Activated naive CD4-positive, alpha-beta T cell treated with anti-CD3 and anti-CD28 coated beads, Interleukin-2, amount 50 U/mL, for 72 hours (primary cell): Measurements from ENCODE around the gene GABARAPL2. TPM values are rescaled to one million over a fixed set of nuclear protein-coding genes. Genes with fewer than 3 reads are reported as not detected.
"Not testable (repeated sequence)": the region's sequence is repeated elsewhere in the genome, so short reads cannot be mapped to it uniquely, and the experiment has no call there.

Experiments used
- ATAC-seq, 2 donors: fragments of 150-1000 bp; cut with Tn5 transposase; 2 replicates each; pipeline ENCODE4 v1.10.0; 2021; ENCODE audit warnings: mild to moderate bottlenecking in 2 of 2, moderate library complexity in 2 of 2
- DNase-seq, 2 donors: peaks; one replicate each; pipeline ENCODE4 v3.0.0; 2021 to 2022; ENCODE audit warnings: low spot score in 2 of 2
- H3K27ac Mint-ChIP-seq, 2 donors: one replicate each; pipeline ENCODE4 v1.8.0; 2022; ENCODE audit warnings: mild to moderate bottlenecking in 2 of 2, mixed read lengths in 2 of 2
- H3K36me3 Mint-ChIP-seq, 2 donors: one replicate each; pipeline ENCODE4 v1.8.0; 2022; ENCODE audit warnings: mixed read lengths in 2 of 2
- H3K9me3 Mint-ChIP-seq, 2 donors: one replicate each; pipeline ENCODE4 v1.8.0; 2022; ENCODE audit warnings: mixed read lengths in 2 of 2
- total RNA-seq, 2 donors: library from RNA; stranded (reverse); gene quantifications; one replicate each; pipeline ENCODE4 v1.2.3, GENCODE V29; 2022

The GABARAPL2 gene
- total RNA-seq, 2 donors from 2014 or later: 56.0 to 82.3 TPM

DNA sequence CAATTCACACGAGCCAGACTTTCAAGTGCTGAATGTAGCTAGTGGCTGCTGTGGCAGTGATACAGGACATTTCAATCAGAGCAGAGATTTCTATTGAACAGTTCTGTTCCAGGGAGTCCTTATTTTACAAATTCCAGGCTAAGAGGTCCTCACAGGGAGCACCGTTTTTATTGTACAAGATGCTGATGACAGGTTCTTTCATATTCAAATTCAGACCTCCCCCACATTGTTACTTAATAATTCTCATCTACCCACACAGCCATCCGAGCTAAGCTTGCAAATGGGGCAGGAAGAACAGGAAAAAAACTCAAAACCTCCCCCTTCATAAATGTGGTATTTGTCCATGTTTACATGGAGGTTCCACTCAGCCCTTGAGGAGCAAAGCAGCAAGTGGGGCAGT, 9.8 kb downstream of the GABARAPL2 start:
- Mint-ChIP-seq H3K9me3 (no peaks in the 10 kb centered on the region), H3K27ac (no peak overlapping the region), H3K36me3 (peaks cover 8 to 12% of the 10 kb centered on the region in 2 donors)
- DNase-seq (no peak), ATAC-seq (no peak)

DNA sequence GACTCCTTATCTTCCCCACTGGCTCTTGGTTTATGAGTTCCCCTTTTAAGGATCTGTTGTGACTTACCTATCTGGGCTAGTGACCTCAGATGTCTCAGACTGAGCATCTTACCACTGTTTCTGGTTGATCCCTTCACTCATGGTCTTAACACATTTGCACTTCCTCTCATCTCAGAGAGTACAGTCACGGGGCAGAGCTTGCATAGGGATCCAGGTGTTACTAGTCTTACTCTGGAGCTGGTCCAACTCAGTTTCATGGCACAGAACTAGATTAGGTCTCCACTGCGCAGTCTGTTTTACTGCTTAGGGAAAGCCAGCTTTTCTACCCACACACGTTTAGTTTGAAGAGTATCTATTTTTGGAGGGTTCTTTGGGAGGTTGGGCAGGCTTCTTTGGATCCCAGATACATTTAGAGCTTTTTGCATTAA, 10.2 kb downstream of the GABARAPL2 start:
- H3K36me3 Mint-ChIP-seq: peaks cover 8 to 12% of the 10 kb centered on the region in 2 donors
- DNase-seq (no peak), ATAC-seq (peak in 1 of 2 donors; percentile 16)
- H3K27ac Mint-ChIP-seq: no peak overlapping the region
- no peaks in the 10 kb centered on the region for H3K9me3 Mint-ChIP-seq

GRCh38 chr16:75578212-75578611, 12.0 kb downstream of the GABARAPL2 start:
- DNase-seq: no peak
- Mint-ChIP-seq H3K36me3 (peaks cover 8 to 12% of the 10 kb centered on the region in 2 donors), H3K9me3 (no peaks in the 10 kb centered on the region), H3K27ac (peak overlapping the region; percentile 74 to 82)
- no peak for ATAC-seq

DNA sequence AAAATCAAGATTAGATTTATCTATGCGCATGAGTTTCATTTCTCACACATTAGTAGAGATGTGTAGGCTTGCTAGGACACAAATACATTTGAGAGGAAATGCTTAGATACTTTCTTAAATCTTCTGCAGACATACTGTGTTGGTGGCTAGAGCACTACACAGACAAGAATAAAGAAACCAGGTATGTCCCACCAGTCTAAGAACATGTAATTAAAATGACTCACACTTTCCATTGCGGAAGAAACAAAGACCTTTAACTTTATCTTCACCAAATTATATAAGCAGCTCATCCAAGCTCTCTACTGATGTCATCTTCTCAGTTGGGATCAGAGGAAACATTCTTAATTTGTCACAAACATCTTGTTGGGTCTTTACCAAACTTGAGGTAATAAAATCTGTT, 12.5 kb downstream of the GABARAPL2 start:
- DNase-seq: no peak
- peak overlapping the region; percentile 74 to 82 for H3K27ac Mint-ChIP-seq
- peaks cover 8 to 12% of the 10 kb centered on the region in 2 donors for H3K36me3 Mint-ChIP-seq
- H3K9me3 Mint-ChIP-seq: no peaks in the 10 kb centered on the region
- peak in 1 of 2 donors; percentile 47 for ATAC-seq

GRCh38 chr16:75579281-75579834, 13.2 kb downstream of the GABARAPL2 start:
- DNase-seq (no peak), ATAC-seq (no peak)
- Mint-ChIP-seq H3K9me3 (no peaks in the 10 kb centered on the region), H3K36me3 (peaks cover 8 to 12% of the 10 kb centered on the region in 2 donors), H3K27ac (peak overlapping the region; percentile 68 to 74)

- Mint-ChIP-seq H3K27ac (peak overlapping the region in 1 of 2 donors; percentile 22), H3K36me3 (peaks cover 1 to 4% of the 10 kb centered on the region in 2 donors), H3K9me3 (no peaks in the 10 kb centered on the region)
- DNase-seq (no peak), ATAC-seq (no peak)
Observed at GRCh38 chr16:75584108-75584507, 17.9 kb downstream of the GABARAPL2 start.

DNA sequence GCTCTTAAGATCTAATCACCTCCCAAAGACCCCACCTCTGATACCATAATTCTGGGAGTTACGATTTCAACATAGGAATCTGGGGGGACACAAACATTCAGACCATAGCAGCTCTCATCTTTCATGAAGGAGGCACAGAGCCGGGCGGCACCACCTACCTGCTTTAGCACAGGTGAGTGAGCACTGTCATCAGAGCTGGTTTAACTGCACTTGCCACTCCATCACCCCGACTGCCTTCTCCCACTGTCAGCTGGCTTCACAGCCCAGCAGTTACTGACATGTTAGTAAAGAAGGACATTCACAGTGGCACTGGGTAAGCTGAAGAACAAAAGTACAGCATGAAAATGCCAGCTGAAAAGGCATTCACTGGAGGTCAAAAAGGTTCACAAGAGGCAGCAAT, 22.5 kb downstream of the GABARAPL2 start:
- ATAC-seq (no peak), DNase-seq (no peak)
- Mint-ChIP-seq H3K36me3 (no peaks in the 10 kb centered on the region), H3K9me3 (no peaks in the 10 kb centered on the region), H3K27ac (no peak overlapping the region)

GRCh38 chr16:75589306-75589705, 23.1 kb downstream of the GABARAPL2 start:
- Mint-ChIP-seq H3K9me3 (no peaks in the 10 kb centered on the region), H3K27ac (no peak overlapping the region), H3K36me3 (no peaks in the 10 kb centered on the region)
- ATAC-seq (no peak), DNase-seq (no peak)

DNA sequence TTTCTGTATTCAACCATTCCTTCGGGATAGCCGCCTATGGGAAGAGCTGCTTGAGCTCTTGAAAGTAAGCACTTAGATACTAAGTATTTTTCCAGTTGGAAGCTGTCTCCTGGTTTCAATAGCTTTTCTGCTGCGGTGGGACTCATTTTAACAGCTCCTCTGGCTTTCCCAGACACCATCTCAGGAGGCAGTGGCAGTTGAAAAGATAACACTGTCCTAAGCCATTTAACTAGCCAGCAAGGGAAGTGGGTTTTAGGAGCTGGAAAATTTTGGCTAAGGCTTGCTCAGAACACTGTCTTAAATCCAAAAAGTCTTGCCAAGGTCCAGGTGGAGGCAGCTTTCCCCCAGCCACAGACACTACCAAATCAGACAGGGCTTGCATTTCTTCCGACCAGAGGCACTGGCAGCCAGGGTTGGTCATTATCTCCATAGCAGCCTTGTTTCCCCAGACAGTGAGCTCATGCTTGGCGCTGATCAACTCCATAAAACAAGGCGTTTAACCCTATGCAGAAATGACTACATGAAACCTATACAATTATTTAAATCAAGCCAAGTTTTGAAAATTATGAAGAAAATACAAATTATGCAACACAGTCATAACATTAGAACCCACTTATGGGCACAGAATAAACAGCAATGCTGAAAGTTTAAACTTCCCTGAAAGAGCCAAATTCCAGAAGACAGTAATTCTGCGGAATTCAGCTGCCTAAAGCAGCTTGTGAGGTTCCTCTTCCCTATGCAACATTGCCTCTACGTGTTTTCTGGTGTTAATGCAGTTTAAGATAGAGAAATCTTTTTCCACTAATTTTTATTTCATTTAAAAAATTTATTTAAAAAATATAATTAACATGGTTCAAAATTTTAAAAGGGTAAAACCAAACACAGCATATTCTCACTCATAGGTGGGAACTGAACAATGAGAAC, 25.0 kb downstream of the GABARAPL2 start:
- H3K27ac Mint-ChIP-seq: no peak overlapping the region
- no peaks in the 10 kb centered on the region for H3K36me3 Mint-ChIP-seq
- DNase-seq (no peak), ATAC-seq (no peak)
- H3K9me3 Mint-ChIP-seq: no peaks in the 10 kb centered on the region

DNA sequence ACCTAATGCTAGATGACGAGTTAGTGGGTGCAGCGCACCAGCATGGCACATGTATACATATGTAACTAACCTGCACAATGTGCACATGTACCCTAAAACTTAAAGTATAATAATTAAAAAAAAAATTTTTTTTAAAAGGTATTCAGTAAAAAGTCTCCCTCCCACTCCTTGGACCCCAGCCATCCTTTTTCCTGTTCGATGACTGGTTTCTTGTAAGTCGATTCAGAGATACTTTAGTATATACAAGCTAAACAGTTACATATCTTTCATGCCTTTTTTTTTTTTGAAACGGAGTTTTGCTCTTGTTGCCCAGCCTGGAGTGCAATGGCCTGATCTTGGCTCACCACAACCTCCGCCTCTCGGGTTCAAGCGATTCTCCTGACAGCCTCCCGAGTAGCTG, 25.7 kb downstream of the GABARAPL2 start:
- DNase-seq, H3K36me3 Mint-ChIP-seq, ATAC-seq, H3K9me3 Mint-ChIP-seq, H3K27ac Mint-ChIP-seq: not testable (repeated sequence)

DNA sequence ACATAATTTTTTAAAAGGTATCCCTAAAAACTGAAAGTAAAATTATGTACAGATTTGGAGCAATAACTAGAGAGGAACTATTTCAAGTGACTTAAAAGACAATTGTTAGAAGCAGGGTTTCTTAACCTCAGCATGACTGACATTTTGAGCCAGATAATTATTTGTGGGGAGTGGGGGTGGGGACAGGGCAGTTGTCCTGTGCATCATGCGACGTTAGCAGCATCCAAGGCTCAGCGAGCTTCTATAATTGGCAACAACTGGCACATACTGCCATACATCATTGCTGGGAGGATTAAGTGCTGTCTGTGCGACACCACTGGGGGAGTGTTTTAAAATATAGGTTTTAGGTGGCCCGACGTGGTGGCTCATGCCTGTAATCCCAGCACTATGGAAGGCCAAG, 27.1 kb downstream of the GABARAPL2 start:
- no peaks in the 10 kb centered on the region for H3K9me3 Mint-ChIP-seq
- peaks cover 6 to 16% of the 10 kb centered on the region in 2 donors for H3K36me3 Mint-ChIP-seq
- DNase-seq: no peak
- no peak for ATAC-seq
- peak overlapping the region; percentile 10 to 67 for H3K27ac Mint-ChIP-seq

DNA sequence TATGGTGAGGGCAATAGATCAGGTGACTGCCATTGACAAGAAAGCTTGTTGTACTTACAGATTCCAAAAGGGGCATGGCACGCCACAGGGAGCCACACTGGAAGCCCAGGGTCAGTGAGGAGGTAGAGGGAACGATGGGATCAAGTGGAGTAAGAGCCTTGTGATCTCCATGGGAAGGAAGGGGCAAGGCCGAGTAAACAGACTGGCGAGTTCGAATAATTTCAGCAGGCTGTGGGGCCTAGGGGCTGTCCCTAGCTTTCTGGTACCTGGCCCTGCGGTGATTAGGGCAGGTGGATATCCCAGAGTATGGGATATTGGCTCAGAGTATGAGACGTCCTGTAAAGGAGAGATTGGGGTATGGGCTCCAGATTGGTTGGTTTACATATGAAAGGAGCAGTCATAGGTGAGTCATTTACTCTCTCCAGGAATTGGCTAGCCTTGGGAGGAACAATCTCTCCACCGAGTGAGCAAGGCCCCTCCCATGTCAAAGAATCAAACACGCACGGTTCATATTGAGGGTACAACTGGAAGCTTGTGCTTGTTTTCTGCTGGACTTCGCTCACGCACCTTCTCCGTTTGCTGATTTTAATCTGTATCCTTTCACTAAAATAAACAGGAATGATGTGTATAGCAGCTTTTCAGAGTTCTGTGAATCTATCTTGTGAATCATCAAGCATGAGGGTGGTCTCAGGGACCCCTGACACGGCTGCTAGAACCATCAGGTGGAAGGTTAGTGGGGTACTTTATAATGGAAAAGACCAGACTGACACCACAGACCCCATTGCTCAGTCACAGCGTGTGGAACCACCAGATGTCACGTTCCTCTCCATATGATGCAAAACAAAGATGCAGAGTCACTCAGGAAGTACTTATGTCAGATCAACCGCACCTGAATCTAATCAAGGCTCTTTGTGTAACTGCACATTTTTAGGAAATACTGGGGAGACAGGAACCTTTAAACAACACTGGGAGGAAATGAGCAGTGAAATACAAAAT, 27.9 kb downstream of the GABARAPL2 start:
- Mint-ChIP-seq H3K27ac (peak overlapping the region; percentile 47 to 67), H3K36me3 (peaks cover 6 to 16% of the 10 kb centered on the region in 2 donors), H3K9me3 (no peaks in the 10 kb centered on the region)
- ATAC-seq: peak; percentile 84 to 85
- DNase-seq: no peak

DNA sequence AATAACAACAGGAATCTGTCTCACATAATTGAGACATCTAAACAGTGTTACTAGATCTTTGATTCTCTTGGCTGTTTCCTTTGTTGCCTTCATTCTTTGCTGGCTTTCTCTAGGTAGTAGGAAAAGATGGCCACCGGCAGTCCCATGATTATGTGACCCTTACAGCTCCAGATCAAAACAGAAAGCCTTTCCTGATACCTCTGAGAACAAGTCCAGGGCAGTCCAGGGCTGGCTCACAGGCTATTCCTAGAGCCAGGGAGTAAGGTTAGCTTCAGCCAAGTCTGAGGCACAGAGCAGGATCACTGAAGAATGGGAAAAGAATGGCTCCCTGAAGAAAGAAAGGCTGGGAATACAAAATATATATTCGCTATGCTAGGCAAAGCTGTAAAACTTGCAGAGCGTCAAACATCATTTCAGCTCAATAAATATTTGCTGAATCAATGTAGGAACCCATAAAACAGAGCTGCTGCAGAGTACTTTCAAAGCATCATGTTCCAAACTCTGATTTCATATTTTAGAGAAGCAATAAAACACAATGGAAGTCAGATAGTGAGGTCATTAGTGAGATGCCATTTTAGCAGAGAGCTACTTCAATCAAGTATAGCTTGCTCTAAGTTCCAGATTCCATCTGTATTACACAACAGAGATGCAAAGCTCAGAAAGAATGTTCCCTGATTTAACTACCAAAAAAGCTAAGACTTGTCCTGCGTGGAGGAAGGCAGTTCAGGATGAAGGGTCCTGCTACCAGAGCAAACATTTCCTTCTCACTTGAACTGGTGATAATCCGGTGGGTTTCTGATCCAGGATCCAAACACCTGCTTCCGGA, 33.5 kb downstream of the GABARAPL2 start:
- no peak for ATAC-seq
- no peaks in the 10 kb centered on the region for H3K9me3 Mint-ChIP-seq
- DNase-seq: no peak
- peak overlapping the region; percentile 60 to 75 for H3K27ac Mint-ChIP-seq
- peaks cover 33 to 42% of the 10 kb centered on the region in 2 donors for H3K36me3 Mint-ChIP-seq

- ATAC-seq (no peak), DNase-seq (no peak)
- Mint-ChIP-seq H3K27ac (no peak overlapping the region), H3K9me3 (no peaks in the 10 kb centered on the region), H3K36me3 (peaks cover 30 to 31% of the 10 kb centered on the region in 2 donors)
Observed at GRCh38 chr16:75603241-75603640, 37.1 kb downstream of the GABARAPL2 start.

DNA sequence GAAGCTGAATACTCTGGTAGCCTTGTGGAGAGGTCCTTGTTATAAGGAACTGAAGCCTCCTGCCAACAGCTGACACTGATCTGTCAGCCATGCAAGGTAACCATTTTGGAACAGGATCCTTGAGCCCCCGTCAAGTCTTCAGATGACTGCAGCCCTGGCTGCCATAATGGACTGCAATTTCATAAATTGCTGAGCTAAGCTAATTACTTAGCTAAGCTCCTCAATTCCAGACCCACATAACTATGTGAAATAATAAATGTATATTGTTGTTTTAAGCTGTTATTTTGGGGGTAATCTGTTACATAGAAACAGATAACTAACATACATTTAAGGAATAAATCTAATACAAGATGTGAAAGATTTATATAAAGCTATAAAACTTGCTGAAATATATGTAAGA, 40.3 kb downstream of the GABARAPL2 start:
- ATAC-seq (no peak), DNase-seq (no peak)
- peaks cover 28 to 29% of the 10 kb centered on the region in 2 donors for H3K36me3 Mint-ChIP-seq
- no peak overlapping the region for H3K27ac Mint-ChIP-seq
- no peaks in the 10 kb centered on the region for H3K9me3 Mint-ChIP-seq
